GM10266 (cell line): ENCODE measurements around the gene C2CD3.

Experiments
- DNase-seq: peaks from one replicate; pipeline ENCODE4 v3.0.0; 2012; ENCODE audit errors: extremely low spot score
- TF ChIP-seq, protein P1 (sequence below): IDR thresholded peaks from 2 replicates; pipeline ENCODE4 v1.5.1; 2012; ENCODE audit warnings: mild to moderate bottlenecking, low read depth; ENCODE audit not compliant: control insufficient read depth, insufficient read depth; ENCODE audit errors: missing control alignments

The C2CD3 gene

GRCh38 chr11:74015919-74016684 lies 154.7 kb downstream of the C2CD3 start:
- TF ChIP-seq, protein P1, sequence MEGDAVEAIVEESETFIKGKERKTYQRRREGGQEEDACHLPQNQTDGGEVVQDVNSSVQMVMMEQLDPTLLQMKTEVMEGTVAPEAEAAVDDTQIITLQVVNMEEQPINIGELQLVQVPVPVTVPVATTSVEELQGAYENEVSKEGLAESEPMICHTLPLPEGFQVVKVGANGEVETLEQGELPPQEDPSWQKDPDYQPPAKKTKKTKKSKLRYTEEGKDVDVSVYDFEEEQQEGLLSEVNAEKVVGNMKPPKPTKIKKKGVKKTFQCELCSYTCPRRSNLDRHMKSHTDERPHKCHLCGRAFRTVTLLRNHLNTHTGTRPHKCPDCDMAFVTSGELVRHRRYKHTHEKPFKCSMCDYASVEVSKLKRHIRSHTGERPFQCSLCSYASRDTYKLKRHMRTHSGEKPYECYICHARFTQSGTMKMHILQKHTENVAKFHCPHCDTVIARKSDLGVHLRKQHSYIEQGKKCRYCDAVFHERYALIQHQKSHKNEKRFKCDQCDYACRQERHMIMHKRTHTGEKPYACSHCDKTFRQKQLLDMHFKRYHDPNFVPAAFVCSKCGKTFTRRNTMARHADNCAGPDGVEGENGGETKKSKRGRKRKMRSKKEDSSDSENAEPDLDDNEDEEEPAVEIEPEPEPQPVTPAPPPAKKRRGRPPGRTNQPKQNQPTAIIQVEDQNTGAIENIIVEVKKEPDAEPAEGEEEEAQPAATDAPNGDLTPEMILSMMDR: no peak
- DNase-seq: no peak

- no peak for DNase-seq
These were observed 155.9 kb downstream of the C2CD3 start for GRCh38 chr11:74014880-74015279.

GRCh38 chr11:74013141-74013540 lies 157.7 kb downstream of the C2CD3 start:
- TF ChIP-seq, protein P1: no peak
- no peak for DNase-seq

More at GRCh38 chr11:74014880-74015279, 155.9 kb downstream of the C2CD3 start:
- TF ChIP-seq, protein P1: no peak

GRCh38 chr11:74012074-74012809 lies 158.6 kb downstream of the C2CD3 start:
- TF ChIP-seq, protein P1: no peak
- no peak for DNase-seq

- TF ChIP-seq, protein P1: no peak
- DNase-seq: peak; percentile 67
These were observed 159.3 kb downstream of the C2CD3 start for GRCh38 chr11:74011360-74012073.

GRCh38 chr11:74010306-74011300 lies 160.2 kb downstream of the C2CD3 start:
- TF ChIP-seq, protein P1: no peak
- DNase-seq: no peak
